CD4-positive, alpha-beta T cell treated with Interleukin-21 for 1 hour (primary cell): ENCODE measurements around the gene RNF115.
"Not testable (repeated sequence)": the region's sequence is repeated elsewhere in the genome, so short reads cannot be mapped to it uniquely, and the experiment has no call there.

Source experiments
- DNase-seq: peaks from one replicate; pipeline ENCODE4 v3.0.0-alpha.2; 2020

Gene RNF115

GRCh38 chr1:145823565-145824498 is at the start of gene RNF115, which contains the start of gene POLR3C:
TSS of gene RNF115 (minus strand) at chr1:145824095. CDS start at chr1:145823873, 222 bp downstream.
TSS of gene POLR3C (plus strand) at chr1:145824200. CDS start at chr1:145825777, 1,577 bp downstream.
- peak; percentile 90 for DNase-seq

GRCh38 chr1:145871994-145872924 is 48.4 kb upstream of the RNF115 start:
- peak; percentile 35 for DNase-seq

DNA sequence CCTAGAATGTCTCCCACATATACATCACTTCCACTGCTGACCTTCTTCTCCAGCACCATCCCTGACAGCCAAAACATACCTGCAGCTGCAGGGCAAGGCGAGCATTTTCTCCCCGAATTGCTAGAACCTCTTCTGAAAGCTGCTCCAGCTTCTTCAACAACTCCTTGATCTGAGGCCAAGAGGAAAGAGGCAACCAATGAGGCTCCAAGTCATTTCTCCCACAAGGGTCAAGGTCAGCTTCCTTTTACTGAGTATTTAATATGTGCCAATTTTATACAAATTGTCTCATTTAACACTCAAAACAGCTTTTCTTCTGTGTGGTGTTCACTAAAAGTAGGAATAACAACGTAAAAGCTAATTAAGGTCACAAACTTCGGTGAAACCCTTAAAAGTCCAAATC is 44.3 kb upstream of the RNF115 start:
- DNase-seq = no peak

DNA sequence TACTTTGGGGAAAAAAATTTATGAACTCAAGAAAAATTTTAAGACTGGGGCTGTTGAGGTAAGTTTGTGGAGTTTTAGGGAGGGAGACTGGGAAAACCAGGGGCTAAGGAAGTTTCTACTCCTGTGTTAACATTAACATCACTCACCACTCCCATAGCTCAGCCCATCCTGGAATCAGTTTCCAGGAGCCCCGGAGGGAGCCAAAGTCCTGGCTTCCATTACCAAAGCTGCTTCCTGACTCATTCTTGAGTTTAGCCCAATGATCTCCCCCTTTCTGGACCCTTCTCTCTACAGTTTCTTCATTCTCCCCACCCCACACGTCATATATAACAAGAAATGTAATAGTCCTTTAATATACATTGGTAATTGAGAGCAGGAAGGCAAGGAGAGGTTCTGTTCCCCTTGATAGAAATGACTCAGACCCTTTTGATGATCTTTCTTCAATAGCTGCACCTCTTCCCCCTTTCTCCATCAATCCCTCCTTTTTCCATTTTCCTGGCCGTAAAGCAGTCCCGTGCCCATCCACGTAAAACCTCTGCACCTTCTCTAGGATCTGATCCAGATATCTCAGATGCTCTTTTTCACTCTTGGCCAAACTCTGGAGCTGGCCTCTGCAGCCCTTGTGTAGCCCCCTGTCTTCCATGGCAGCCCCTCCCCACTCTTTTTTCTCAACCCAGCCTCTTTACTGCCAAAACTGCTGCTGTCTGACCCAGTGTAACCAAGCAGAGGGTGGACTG is 39.6 kb upstream of the RNF115 start:
- no peak for DNase-seq

- peak; percentile 76 for DNase-seq
Observed at GRCh38 chr1:145859491-145860023, 35.7 kb upstream of the RNF115 start.

GRCh38 chr1:145858901-145859490 is 35.1 kb upstream of the RNF115 start, which contains the start of gene PIAS3:
TSS of gene PIAS3 (minus strand) at chr1:145859081. CDS start at chr1:145858990, 91 bp downstream.
- DNase-seq = peak; percentile 86

DNA sequence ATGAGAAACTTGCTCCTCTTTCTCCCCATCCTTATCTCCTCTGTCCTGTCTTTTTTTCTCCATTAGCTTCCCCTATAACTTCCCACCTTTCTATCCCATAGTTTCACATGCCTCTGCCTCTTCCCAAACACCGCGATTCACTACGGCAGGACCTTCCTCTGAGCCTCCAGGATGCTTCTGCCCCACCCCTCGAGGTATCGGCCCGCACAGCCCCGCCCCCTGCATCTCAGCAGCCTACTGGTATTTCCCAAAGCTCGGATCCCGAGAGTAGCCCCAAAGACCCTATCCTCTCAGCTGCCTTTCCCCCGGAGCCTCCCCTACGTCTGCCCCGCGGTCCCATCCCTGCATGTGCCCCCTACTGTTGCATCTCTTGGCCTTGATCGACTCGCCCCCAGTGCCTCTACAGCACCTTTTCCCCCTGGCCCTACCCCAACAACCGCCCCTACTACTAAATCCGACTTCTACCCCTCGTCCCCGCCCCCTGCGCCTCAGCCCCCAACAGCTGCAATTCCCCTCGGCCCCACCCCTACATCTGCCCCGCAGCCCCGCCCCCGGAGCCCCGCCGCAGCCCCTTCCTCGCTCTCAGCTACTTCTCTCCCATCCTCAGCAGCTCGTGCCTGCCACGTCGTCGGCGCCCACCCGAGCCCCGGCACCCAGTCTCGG is 34.5 kb upstream of the RNF115 start:
- DNase-seq = no peak

- no peak for DNase-seq
Observed at GRCh38 chr1:145857170-145857569, 33.3 kb upstream of the RNF115 start.

- no peak for DNase-seq
Observed at GRCh38 chr1:145855426-145855948, 31.6 kb upstream of the RNF115 start.

GRCh38 chr1:145849356-145850160 is 25.7 kb upstream of the RNF115 start:
- DNase-seq = no peak

DNA sequence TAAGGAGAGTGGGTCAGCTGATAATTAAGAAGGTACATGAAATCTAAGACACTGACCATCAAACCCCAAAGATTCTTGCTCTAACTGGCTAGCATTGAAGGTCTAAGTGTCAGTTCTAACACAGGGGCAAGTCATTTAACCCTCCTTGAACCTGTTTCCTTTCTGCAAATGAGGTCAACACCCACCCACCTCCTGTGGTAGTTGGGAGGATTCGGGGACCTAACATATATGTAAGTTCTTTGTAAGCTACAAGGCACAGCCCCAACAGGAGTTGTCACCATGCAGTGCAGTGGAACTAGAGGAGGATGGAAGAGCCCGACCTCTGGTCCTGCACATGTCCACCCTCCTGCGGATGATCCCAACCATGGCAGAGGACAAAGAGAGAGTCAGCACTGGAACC is 23.9 kb upstream of the RNF115 start:
- DNase-seq = no peak

DNA sequence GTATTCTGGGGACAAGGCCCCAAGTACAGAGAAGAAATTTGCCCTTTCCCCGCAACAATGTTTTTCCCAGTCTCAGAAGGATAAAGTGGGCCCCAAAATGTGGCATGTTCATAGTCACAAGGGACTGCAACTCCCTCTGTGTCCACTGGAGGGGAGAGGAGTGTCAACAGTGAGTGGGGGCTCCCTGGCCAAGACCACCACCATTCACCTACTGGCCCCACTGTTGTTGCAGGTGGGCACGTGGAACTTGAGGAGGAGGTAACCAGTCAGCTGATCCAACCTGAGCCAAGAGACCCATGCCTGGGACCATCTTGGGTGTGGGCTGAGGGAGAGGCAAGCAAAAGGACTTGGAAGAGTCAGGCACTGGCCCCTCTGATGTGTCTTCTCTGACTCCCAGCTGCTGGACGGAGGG is 22.3 kb upstream of the RNF115 start:
- DNase-seq = peak; percentile 44

DNA sequence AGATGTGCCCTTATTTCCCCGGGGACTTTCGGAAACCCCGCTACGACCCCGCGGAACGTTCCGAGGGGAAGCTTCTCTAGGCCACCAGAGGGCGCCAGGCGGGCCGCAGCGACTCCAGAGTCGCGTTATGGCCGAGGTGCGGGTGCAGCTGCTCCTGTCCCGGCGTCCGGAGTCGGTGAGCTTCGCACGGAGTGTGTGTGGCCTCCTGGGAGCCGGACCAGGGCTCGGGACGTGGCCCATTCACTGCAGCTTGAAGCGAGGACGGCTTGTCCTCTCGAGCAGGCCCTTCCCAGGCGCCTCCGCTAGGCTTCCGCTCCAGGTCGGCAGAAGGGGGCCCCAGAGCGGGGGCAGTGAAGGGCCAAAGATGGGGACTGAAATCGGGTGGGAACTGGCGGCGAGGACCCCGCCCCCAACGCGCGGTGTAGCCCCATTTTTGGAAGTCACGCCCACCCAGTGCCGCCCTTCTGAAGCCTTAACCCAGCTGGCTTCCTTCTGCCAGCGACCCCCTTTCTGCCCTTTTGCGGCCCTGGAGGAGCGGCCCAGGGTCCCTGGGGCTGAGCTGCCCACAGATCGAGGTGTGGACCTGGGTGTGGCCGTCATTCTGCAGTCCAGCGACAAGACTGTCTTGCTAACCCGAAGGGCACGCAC is 21.7 kb upstream of the RNF115 start, which contains the start of gene NUDT17:
Gene NUDT17 (plus strand): TSS at position 117 of the 648 bp plus-strand sequence. CDS start 11 bp downstream, at position 128.
- DNase-seq = peak; percentile 73

- no peak for DNase-seq
Observed at GRCh38 chr1:145845144-145845513, 21.2 kb upstream of the RNF115 start.

GRCh38 chr1:145843031-145843430 is 19.1 kb upstream of the RNF115 start:
- no peak for DNase-seq

- DNase-seq = no peak
Observed at GRCh38 chr1:145837656-145838055, 13.8 kb upstream of the RNF115 start.

GRCh38 chr1:145830810-145831209 is 6.9 kb upstream of the RNF115 start:
- DNase-seq = not testable (repeated sequence)

- DNase-seq = no peak
Observed at GRCh38 chr1:145828367-145829026, 4.6 kb upstream of the RNF115 start.

DNA sequence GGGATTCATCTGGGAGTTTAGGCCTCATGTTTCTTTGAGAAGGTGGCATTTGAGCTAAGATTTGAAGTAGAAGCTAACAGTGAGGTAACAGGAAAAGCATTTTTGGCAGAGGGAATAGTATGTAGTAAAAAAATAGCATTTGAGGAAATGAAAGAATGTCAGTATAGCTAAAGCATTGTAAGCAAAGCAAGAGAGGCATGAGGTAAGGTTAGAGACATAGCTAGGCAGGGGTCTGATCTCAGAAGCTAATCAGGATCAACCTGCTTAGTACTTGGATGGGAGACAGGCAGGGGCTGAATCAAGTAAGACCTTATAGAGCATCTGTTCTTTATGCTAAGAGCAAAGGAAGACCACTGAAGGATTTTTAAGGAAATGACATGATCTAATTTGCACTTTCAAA is 4.1 kb upstream of the RNF115 start:
- no peak for DNase-seq
